Hepatocyte (in vitro differentiated cells): ENCODE data around the gene SDK1. TPM values are rescaled to one million over a fixed set of nuclear protein-coding genes. Genes with fewer than 3 reads are reported as not detected.
"Not testable (repeated sequence)": the region's sequence is repeated elsewhere in the genome, so short reads cannot be mapped to it uniquely, and the experiment has no call there.

Source experiments
- DNase-seq: peaks from one replicate; pipeline ENCODE4 v3.0.0-alpha.2; 2016; ENCODE audit warnings: low spot score
- H2AFZ ChIP-seq: fragments of 200-600 bp; sonication (generic); 2 replicates; pipeline ENCODE4 v1.6.0; 2016; ENCODE audit warnings: antibody characterized with exemption, mild to moderate bottlenecking
- H3K27ac ChIP-seq: fragments of 200-600 bp; sonication (generic); 2 replicates; pipeline ENCODE4 v1.5.1; 2016; ENCODE audit warnings: mild to moderate bottlenecking
- H3K27me3 ChIP-seq: fragments of 200-600 bp; sonication (generic); 2 replicates; pipeline ENCODE4 v1.6.1; 2016
- H3K36me3 ChIP-seq: fragments of 200-600 bp; sonication (generic); replicated peaks from 2 replicates; pipeline ENCODE4 v1.5.1; 2016; ENCODE audit warnings: low read depth; ENCODE audit not compliant: insufficient read depth
- H3K4me1 ChIP-seq: fragments of 200-600 bp; sonication (generic); 2 replicates; pipeline ENCODE4 v1.5.1; 2016; ENCODE audit warnings: mild to moderate bottlenecking, moderate library complexity; ENCODE audit not compliant: insufficient read depth
- H3K4me2 ChIP-seq: fragments of 200-600 bp; sonication (generic); 2 replicates; pipeline ENCODE4 v1.6.0; 2016
- H3K4me3 ChIP-seq: fragments of 200-600 bp; sonication (generic); 2 replicates; pipeline ENCODE4 v1.5.1; 2016; ENCODE audit warnings: mild to moderate bottlenecking
- H3K79me2 ChIP-seq: fragments of 200-600 bp; sonication (generic); 2 replicates; pipeline ENCODE4 v1.6.0; 2017; ENCODE audit warnings: mild to moderate bottlenecking
- H3K9me2 ChIP-seq: fragments of 200-600 bp; sonication (generic); replicated peaks from 2 replicates; pipeline ENCODE4 v1.6.0; 2017; ENCODE audit warnings: mild to moderate bottlenecking; ENCODE audit not compliant: insufficient read depth
- H3K9me3 ChIP-seq: fragments of 200-600 bp; sonication (generic); 2 replicates; pipeline ENCODE4 v1.5.1; 2016; ENCODE audit warnings: low read depth, mild to moderate bottlenecking
- H4K20me1 ChIP-seq: fragments of 200-600 bp; sonication (generic); 2 replicates; pipeline ENCODE4 v1.6.0; 2016; ENCODE audit warnings: mild to moderate bottlenecking; ENCODE audit not compliant: insufficient read depth, poor library complexity, severe bottlenecking
- EZH2 ChIP-seq: fragments of 200-600 bp; sonication (generic); IDR thresholded peaks from 2 replicates; pipeline ENCODE4 v1.6.1; 2016; ENCODE audit warnings: antibody characterized with exemption, mild to moderate bottlenecking, borderline replicate concordance
- EZH2phosphoT487 ChIP-seq: fragments of 200-600 bp; sonication (generic); IDR thresholded peaks from one replicate; pipeline ENCODE4 v1.6.1; 2018; ENCODE audit warnings: antibody characterized with exemption, mild to moderate bottlenecking, low read depth, moderate library complexity; ENCODE audit not compliant: unreplicated experiment, severe bottlenecking
- WGBS: methylation state at CpG from one replicate; pipeline ENCODE4 v1.1.6; 2016; ENCODE audit warnings: low lambda C conversion rate; ENCODE audit errors: missing lambda C conversion rate; 5-methylcytosine and 5-hydroxymethylcytosine counted together
- polyA plus RNA-seq: library from polyadenylated mRNA; unstranded; fragments of >200 nt; fragmentation: Nextera tagmentation; extraction: Ambion mirVana; gene quantifications from 2 replicates; pipeline ENCODE4 v1.2.1, GENCODE V29; 2016
- total RNA-seq: library from RNA; depleted of rRNA; stranded (reverse); fragments of >200 nt; gene quantifications from 2 replicates; pipeline ENCODE4 v1.2.3, GENCODE V29; 2014
- TF ChIP-seq, protein P1 (sequence below): fragments of 200-600 bp; sonication (generic); IDR thresholded peaks from 2 replicates; pipeline ENCODE4 v1.5.1; 2016; ENCODE audit warnings: antibody characterized with exemption, mild to moderate bottlenecking; ENCODE audit not compliant: poor library complexity

The SDK1 gene
- total and polyA plus RNA-seq, 2 experiments from 2014 or later: 4.3 to 10.0 TPM

DNA sequence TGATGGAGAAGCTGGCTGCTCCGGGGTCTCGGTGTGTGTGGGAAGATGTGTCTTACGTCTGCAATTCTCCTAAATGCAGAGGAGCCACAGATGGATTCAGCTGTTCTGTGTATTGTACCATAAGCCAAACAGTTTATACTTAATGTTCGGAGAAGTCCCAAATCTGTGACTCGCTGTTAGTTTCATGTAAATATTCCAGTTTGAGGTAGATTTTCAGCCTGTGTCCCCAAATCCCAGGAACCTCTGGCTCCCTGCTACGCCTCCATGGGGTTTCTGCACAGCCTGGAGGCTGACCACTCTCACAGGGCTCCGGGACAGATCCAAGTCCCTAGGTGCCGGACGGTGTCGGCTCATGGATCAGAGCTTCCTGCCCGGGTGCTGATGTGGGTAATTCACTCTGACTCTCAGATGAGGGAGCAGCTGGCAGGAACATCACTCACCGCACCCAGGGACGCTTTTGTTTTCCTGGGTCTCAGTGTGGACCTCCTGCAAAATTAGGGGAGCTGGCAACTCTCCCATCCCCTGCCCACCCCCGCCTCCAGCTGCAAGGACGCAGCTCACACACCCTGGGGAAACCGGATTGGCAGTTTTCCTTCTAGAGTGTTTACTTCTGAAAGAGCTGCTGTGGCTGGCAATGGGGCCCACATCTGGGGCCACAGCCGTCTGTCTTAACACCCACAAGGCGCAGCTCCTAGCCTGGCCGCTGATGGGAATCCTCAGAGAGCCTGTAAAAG is 960.0 kb downstream of the SDK1 start:
- H3K36me3 ChIP-seq: no peaks in the 10 kb centered on the region
- H3K27me3 ChIP-seq: no peaks in the 10 kb centered on the region
- no peak overlapping the region for H3K27ac ChIP-seq
- no peaks in the 10 kb centered on the region for H4K20me1 ChIP-seq
- no peaks in the 10 kb centered on the region for H3K79me2 ChIP-seq
- H3K9me2 ChIP-seq: no peaks in the 10 kb centered on the region
- H3K4me2 ChIP-seq: no peak overlapping the region
- no peak for DNase-seq
- TF ChIP-seq, protein P1, sequence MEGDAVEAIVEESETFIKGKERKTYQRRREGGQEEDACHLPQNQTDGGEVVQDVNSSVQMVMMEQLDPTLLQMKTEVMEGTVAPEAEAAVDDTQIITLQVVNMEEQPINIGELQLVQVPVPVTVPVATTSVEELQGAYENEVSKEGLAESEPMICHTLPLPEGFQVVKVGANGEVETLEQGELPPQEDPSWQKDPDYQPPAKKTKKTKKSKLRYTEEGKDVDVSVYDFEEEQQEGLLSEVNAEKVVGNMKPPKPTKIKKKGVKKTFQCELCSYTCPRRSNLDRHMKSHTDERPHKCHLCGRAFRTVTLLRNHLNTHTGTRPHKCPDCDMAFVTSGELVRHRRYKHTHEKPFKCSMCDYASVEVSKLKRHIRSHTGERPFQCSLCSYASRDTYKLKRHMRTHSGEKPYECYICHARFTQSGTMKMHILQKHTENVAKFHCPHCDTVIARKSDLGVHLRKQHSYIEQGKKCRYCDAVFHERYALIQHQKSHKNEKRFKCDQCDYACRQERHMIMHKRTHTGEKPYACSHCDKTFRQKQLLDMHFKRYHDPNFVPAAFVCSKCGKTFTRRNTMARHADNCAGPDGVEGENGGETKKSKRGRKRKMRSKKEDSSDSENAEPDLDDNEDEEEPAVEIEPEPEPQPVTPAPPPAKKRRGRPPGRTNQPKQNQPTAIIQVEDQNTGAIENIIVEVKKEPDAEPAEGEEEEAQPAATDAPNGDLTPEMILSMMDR: no peak
- TF ChIP-seq EZH2 (no peak), EZH2phosphoT487 (no peak)
- 70% methylated on average over 19 of the region's 19 CpGs for WGBS
- H3K4me3 ChIP-seq: no peak overlapping the region
- no peak overlapping the region for H2AFZ ChIP-seq
- no peaks in the 10 kb centered on the region for H3K4me1 ChIP-seq
- no peaks in the 10 kb centered on the region for H3K9me3 ChIP-seq

DNA sequence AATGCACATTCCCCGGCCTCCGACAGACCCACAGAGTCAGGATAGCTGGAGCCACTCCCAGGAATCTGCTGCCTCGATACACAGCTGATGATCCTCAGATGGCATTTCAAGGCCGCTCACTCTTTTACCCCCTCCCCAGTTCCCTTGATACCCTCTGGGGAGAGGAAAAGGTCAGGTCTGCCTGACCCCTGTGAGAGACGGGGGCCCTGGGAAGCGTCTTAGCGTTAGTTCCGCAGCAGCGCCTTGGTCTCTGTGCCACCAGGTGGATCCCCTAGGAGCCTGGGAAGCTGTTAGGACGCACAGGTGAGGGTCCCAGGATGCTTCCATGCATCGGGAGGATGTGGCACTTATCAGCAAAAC is 960.5 kb downstream of the SDK1 start:
- WGBS: 83% methylated on average over 11 of the region's 11 CpGs
- no peak for DNase-seq
- TF ChIP-seq EZH2phosphoT487 (no peak), EZH2 (no peak)
- TF ChIP-seq, protein P1: no peak
- Histone ChIP-seq H4K20me1 (no peaks in the 10 kb centered on the region), H3K9me3 (no peaks in the 10 kb centered on the region), H3K36me3 (no peaks in the 10 kb centered on the region), H3K27ac (no peak overlapping the region), H3K27me3 (no peaks in the 10 kb centered on the region), H3K4me2 (no peak overlapping the region), H3K79me2 (no peaks in the 10 kb centered on the region), H3K4me1 (no peaks in the 10 kb centered on the region), H3K9me2 (no peaks in the 10 kb centered on the region), H2AFZ (no peak overlapping the region), H3K4me3 (no peak overlapping the region)

DNA sequence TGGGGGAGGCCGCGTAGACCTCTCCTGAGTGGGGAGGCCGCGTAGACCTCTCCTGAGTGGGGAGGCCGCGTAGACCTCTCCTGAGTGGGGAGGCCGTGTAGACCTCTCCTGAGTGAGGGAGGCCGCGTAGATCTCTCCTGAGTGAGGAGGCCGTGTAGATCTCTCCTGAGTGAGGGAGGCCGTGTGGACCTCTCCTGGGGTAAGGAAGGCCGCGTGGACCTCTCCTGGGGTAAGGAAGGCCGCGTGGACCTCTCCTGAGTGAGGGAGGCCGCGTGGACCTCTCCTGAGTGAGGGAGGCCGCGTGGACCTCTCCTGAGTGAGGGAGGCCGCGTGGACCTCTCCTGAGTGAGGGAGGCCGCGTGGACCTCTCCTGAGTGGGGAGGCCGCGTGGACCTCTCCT is 963.2 kb downstream of the SDK1 start:
- not testable (repeated sequence) for H4K20me1 ChIP-seq, DNase-seq, H3K79me2 ChIP-seq, H3K4me3 ChIP-seq, H3K9me2 ChIP-seq, H3K36me3 ChIP-seq, H3K4me1 ChIP-seq, H3K27me3 ChIP-seq, H3K9me3 ChIP-seq, H3K27ac ChIP-seq, H2AFZ ChIP-seq, H3K4me2 ChIP-seq
- no CpG with 5 or more reads among the region's 25 CpGs for WGBS

DNA sequence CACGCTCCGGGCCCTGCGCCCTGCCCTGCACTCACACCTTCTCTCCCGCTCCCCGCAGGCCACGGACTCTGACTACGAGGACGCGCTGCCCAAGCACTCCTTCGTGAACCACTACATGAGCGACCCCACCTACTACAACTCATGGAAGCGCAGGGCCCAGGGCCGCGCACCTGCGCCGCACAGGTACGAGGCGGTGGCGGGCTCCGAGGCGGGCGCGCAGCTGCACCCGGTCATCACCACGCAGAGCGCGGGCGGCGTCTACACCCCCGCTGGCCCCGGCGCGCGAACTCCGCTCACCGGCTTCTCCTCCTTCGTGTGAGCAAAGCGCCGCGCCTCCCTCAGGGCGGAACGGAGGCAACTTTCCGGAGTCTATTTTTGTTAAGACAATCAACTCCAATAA is 964.0 kb downstream of the SDK1 start:
- H3K4me3 ChIP-seq: no peak overlapping the region
- no peak overlapping the region for H3K4me2 ChIP-seq
- no peaks in the 10 kb centered on the region for H3K4me1 ChIP-seq
- H3K9me3 ChIP-seq: no peaks in the 10 kb centered on the region
- TF ChIP-seq, protein P1: no peak
- no peak for TF ChIP-seq EZH2phosphoT487
- no peak for TF ChIP-seq EZH2
- no peaks in the 10 kb centered on the region for H3K79me2 ChIP-seq
- H3K27me3 ChIP-seq: no peaks in the 10 kb centered on the region
- DNase-seq: no peak
- H3K27ac ChIP-seq: no peak overlapping the region
- no peaks in the 10 kb centered on the region for H3K36me3 ChIP-seq
- H4K20me1 ChIP-seq: no peaks in the 10 kb centered on the region
- 97% methylated on average over 39 of the region's 43 CpGs for WGBS
- H2AFZ ChIP-seq: no peak overlapping the region
- no peaks in the 10 kb centered on the region for H3K9me2 ChIP-seq
